ENCODE results near the gene COL4A4.

The COL4A4 gene

GRCh38 chr2:227132986-227133385 lies 31.0 kb downstream of the COL4A4 start:
- no peaks in the 10 kb centered on the region for H3K9me3 ChIP-seq (ENCODE audit: insufficient read depth, low read length)
- no peaks in the 10 kb centered on the region for H3F3A ChIP-seq (ENCODE audit: insufficient read depth)
- no peak overlapping the region for H3K4me2 ChIP-seq (ENCODE audit: low read depth, low read length, poor library complexity, severe bottlenecking)
- no peak overlapping the region for H3K27ac ChIP-seq (ENCODE audit: low read depth, low read length)
- no peak overlapping the region for H3K4me3 ChIP-seq (ENCODE audit: insufficient read depth, low read length, poor library complexity, severe bottlenecking)
- no peaks in the 10 kb centered on the region for H3K9me2 ChIP-seq (replicated peaks; ENCODE audit: insufficient read depth, low read length)
- no peaks in the 10 kb centered on the region for H3K27me3 ChIP-seq (ENCODE audit: low read length)
- no peaks in the 10 kb centered on the region for H3K36me3 ChIP-seq (ENCODE audit: low read length)
- H4K20me1 ChIP-seq (ENCODE audit: low read depth, low read length) = no peaks in the 10 kb centered on the region
- H3K9ac ChIP-seq (ENCODE audit: low read length) = no peak overlapping the region
- H3K79me2 ChIP-seq (ENCODE audit: insufficient read depth, low read length) = no peaks in the 10 kb centered on the region
- TF ChIP-seq EZH2phosphoT487 (conservative IDR thresholded peaks at IDR 0.05; ENCODE audit: low read length) (no peak), CTCF (IDR thresholded peaks at IDR 0.05; ENCODE audit: insufficient read depth, low read length, poor library complexity, severe bottlenecking) (no peak)
- H2AFZ ChIP-seq (ENCODE audit: low read depth, low read length, severe bottlenecking) = no peak overlapping the region

GRCh38 chr2:227130636-227131035 lies 33.4 kb downstream of the COL4A4 start:
- no peaks in the 10 kb centered on the region for H3F3A ChIP-seq (ENCODE audit: insufficient read depth)
- H3K27me3 ChIP-seq (ENCODE audit: low read length) = no peaks in the 10 kb centered on the region
- H3K36me3 ChIP-seq (ENCODE audit: low read length) = no peaks in the 10 kb centered on the region
- H3K4me2 ChIP-seq (ENCODE audit: low read depth, low read length, poor library complexity, severe bottlenecking) = no peak overlapping the region
- no peak overlapping the region for H2AFZ ChIP-seq (ENCODE audit: low read depth, low read length, severe bottlenecking)
- H3K9me3 ChIP-seq (ENCODE audit: insufficient read depth, low read length) = no peaks in the 10 kb centered on the region
- TF ChIP-seq EZH2phosphoT487 (conservative IDR thresholded peaks at IDR 0.05; ENCODE audit: low read length) (no peak), CTCF (IDR thresholded peaks at IDR 0.05; ENCODE audit: insufficient read depth, low read length, poor library complexity, severe bottlenecking) (no peak)
- no peak overlapping the region for H3K9ac ChIP-seq (ENCODE audit: low read length)
- H3K79me2 ChIP-seq (ENCODE audit: insufficient read depth, low read length) = no peaks in the 10 kb centered on the region
- H3K27ac ChIP-seq (ENCODE audit: low read depth, low read length) = no peak overlapping the region
- H4K20me1 ChIP-seq (ENCODE audit: low read depth, low read length) = no peaks in the 10 kb centered on the region
- H3K9me2 ChIP-seq (replicated peaks; ENCODE audit: insufficient read depth, low read length) = no peaks in the 10 kb centered on the region
- no peak overlapping the region for H3K4me3 ChIP-seq (ENCODE audit: insufficient read depth, low read length, poor library complexity, severe bottlenecking)

- H3K9ac ChIP-seq (ENCODE audit: low read length) = no peak overlapping the region
- H3K9me2 ChIP-seq (replicated peaks; ENCODE audit: insufficient read depth, low read length) = no peaks in the 10 kb centered on the region
- no peaks in the 10 kb centered on the region for H3K36me3 ChIP-seq (ENCODE audit: low read length)
- H3K27me3 ChIP-seq (ENCODE audit: low read length) = no peaks in the 10 kb centered on the region
- H4K20me1 ChIP-seq (ENCODE audit: low read depth, low read length) = no peaks in the 10 kb centered on the region
- no peaks in the 10 kb centered on the region for H3F3A ChIP-seq (ENCODE audit: insufficient read depth)
- H3K9me3 ChIP-seq (ENCODE audit: insufficient read depth, low read length) = no peaks in the 10 kb centered on the region
- H3K4me2 ChIP-seq (ENCODE audit: low read depth, low read length, poor library complexity, severe bottlenecking) = no peak overlapping the region
- no peak overlapping the region for H2AFZ ChIP-seq (ENCODE audit: low read depth, low read length, severe bottlenecking)
- H3K79me2 ChIP-seq (ENCODE audit: insufficient read depth, low read length) = no peaks in the 10 kb centered on the region
- H3K4me3 ChIP-seq (ENCODE audit: insufficient read depth, low read length, poor library complexity, severe bottlenecking) = no peak overlapping the region
- no peak overlapping the region for H3K27ac ChIP-seq (ENCODE audit: low read depth, low read length)
- no peak for TF ChIP-seq CTCF (IDR thresholded peaks at IDR 0.05; ENCODE audit: insufficient read depth, low read length, poor library complexity, severe bottlenecking)
- no peak for TF ChIP-seq EZH2phosphoT487 (conservative IDR thresholded peaks at IDR 0.05; ENCODE audit: low read length)
Observed at GRCh38 chr2:227127201-227127600, 36.8 kb downstream of the COL4A4 start.

All from SU-DHL-6 (cell line).